Ascending aorta (tissue), 2 donors: ENCODE results near the gene PPM1A. TPM values are rescaled to one million over a fixed set of nuclear protein-coding genes. Genes with fewer than 3 reads are reported as not detected.

Experiments
- DNase-seq, 2 donors: peaks; one replicate each; pipeline ENCODE4 v3.0.0-alpha.2; 2019; ENCODE audit warnings: low spot score in 2 of 2
- H3K27ac ChIP-seq, 2 donors: fragments of 200-600 bp; sonication (generic); one replicate each; pipeline ENCODE4 v1.5.1; 2016 to 2017; ENCODE audit warnings: mild to moderate bottlenecking in 1 of 2
- H3K27me3 ChIP-seq: fragments of 200-600 bp; sonication (generic); one replicate; pipeline ENCODE4 v1.5.1; 2017
- H3K36me3 ChIP-seq, 2 donors: fragments of 200-600 bp; sonication (generic); one replicate each; pipeline ENCODE4 v1.5.1; 2016
- H3K4me1 ChIP-seq, 2 donors: fragments of 200-600 bp; sonication (generic); one replicate each; pipeline ENCODE4 v1.5.1; 2016 to 2017; ENCODE audit warnings: mild to moderate bottlenecking in 1 of 2
- H3K4me3 ChIP-seq, 2 donors: fragments of 200-600 bp; sonication (generic); one replicate each; pipeline ENCODE4 v1.5.1; 2016 to 2017; ENCODE audit warnings: mild to moderate bottlenecking in 1 of 2
- H3K9me3 ChIP-seq, 2 donors: fragments of 200-600 bp; sonication (generic); one replicate each; pipeline ENCODE4 v1.5.1; 2016
- intact Hi-C: fragments of 100-400 bp; cut with DNase I; formaldehyde crosslinking; loops from one replicate; pipeline ENCODE4 v1.15.1; 2023
- total RNA-seq: library from RNA; depleted of rRNA; stranded (reverse); fragments of >200 nt; gene quantifications from one replicate; pipeline ENCODE4 v1.1.0, GENCODE V29; 2016
- TF ChIP-seq, protein P1 (sequence below), 3 experiments: fragments of 200-600 bp in 2 of 3; fragments of 450-650 bp in 1 of 3; sonication (generic) in 2 of 3; IDR thresholded peaks; one replicate each; pipeline ENCODE4 v1.5.1; 2016 to 2019; ENCODE audit warnings: antibody characterized with exemption in 3 of 3, mild to moderate bottlenecking in 1 of 3, moderate library complexity in 1 of 3

PPM1A gene
- total RNA-seq, 1 donor from 2014 or later = 25.0 TPM

DNA sequence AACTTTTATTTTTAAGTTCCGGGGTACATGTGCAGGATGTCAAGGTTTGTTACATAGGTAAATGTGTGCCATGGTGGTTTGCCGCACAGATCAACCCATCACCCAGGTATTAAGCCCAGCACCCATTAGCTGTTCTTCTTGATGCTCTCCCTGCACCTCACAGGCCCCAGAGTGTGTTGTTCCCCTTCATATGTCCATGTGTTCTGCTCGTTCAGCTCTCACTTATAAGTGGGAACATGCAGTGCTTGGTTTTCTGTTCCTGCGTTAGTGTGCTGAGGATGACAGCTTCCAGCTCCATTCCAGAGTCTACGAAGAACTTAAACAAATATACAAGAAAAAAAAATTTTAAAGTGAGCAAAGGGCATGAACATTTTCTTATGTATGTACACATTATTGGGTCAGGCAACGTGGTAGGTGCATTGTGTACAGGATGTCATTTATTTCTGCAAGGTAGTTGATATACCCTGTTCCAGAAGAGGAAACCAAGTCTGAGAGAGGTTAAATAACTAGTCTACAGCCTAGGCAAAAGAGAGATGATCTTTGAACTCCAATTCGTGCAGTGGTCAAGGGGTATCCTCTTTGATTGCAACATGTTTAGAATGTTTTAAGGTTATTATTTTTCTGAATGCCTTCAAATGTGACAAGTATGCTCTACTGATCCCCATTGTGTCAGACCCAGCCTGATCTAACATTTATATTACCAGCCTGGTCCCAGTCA lies 8.7 kb upstream of the PPM1A start:
- Histone ChIP-seq H3K4me1 (no peaks in the 10 kb centered on the region), H3K27ac (no peak overlapping the region), H3K27me3 (no peaks in the 10 kb centered on the region), H3K36me3 (no peaks in the 10 kb centered on the region), H3K4me3 (no peak overlapping the region), H3K9me3 (no peaks in the 10 kb centered on the region)
- no peak for DNase-seq
- TF ChIP-seq, protein P1, sequence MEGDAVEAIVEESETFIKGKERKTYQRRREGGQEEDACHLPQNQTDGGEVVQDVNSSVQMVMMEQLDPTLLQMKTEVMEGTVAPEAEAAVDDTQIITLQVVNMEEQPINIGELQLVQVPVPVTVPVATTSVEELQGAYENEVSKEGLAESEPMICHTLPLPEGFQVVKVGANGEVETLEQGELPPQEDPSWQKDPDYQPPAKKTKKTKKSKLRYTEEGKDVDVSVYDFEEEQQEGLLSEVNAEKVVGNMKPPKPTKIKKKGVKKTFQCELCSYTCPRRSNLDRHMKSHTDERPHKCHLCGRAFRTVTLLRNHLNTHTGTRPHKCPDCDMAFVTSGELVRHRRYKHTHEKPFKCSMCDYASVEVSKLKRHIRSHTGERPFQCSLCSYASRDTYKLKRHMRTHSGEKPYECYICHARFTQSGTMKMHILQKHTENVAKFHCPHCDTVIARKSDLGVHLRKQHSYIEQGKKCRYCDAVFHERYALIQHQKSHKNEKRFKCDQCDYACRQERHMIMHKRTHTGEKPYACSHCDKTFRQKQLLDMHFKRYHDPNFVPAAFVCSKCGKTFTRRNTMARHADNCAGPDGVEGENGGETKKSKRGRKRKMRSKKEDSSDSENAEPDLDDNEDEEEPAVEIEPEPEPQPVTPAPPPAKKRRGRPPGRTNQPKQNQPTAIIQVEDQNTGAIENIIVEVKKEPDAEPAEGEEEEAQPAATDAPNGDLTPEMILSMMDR (IDR thresholded peaks at IDR 0.05) = no peak
- intact Hi-C loops = no loop called here

DNA sequence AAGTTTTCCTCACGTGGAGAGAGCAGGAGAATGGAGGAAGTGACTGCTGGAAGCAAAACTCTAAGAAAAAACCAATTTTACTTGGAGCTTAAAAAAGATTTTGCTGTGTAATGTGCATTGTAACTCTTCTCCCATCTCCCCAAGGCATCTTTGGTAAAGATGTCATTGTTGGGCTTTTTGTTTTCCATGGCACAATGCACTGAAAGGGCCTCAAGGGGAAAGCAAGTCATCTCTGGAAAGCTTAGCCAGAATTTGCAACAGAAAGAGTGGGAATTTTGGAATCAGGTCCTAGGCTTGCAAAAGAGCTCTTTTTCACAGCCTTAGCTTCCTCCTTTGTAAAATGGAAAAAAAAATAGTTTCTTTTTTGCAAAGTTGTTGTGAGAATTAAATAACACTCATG lies 7.9 kb upstream of the PPM1A start:
- Histone ChIP-seq H3K36me3 (no peaks in the 10 kb centered on the region), H3K27ac (no peak overlapping the region), H3K4me3 (no peak overlapping the region), H3K4me1 (no peaks in the 10 kb centered on the region), H3K27me3 (no peaks in the 10 kb centered on the region), H3K9me3 (no peaks in the 10 kb centered on the region)
- TF ChIP-seq, protein P1 (IDR thresholded peaks at IDR 0.05) = no peak
- intact Hi-C loops = no loop called here
- no peak for DNase-seq

DNA sequence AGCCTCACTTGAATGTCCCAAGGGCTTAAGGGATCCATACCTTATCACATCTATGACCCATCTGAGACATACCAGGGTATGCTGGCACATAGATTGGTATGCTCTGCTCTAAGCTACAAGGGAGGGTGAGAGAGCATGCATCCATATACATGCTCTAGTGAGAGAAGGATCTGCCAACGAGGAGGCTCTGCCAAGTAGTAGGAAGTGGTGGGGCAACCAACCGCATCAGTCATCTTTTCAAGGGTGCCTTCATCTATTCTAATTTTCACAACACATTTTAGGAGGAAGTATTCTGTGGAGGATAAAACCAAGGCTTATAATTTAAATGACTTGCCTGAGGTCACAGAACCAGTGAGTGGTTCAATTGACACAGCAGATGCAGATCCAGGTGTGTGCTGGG lies 6.6 kb upstream of the PPM1A start:
- H3K27me3 ChIP-seq = no peaks in the 10 kb centered on the region
- H3K4me1 ChIP-seq = no peaks in the 10 kb centered on the region
- intact Hi-C loops = no loop called here
- no peaks in the 10 kb centered on the region for H3K9me3 ChIP-seq
- no peak overlapping the region for H3K27ac ChIP-seq
- no peak overlapping the region for H3K4me3 ChIP-seq
- no peak for DNase-seq
- no peaks in the 10 kb centered on the region for H3K36me3 ChIP-seq
- TF ChIP-seq, protein P1 (IDR thresholded peaks at IDR 0.05) = no peak

DNA sequence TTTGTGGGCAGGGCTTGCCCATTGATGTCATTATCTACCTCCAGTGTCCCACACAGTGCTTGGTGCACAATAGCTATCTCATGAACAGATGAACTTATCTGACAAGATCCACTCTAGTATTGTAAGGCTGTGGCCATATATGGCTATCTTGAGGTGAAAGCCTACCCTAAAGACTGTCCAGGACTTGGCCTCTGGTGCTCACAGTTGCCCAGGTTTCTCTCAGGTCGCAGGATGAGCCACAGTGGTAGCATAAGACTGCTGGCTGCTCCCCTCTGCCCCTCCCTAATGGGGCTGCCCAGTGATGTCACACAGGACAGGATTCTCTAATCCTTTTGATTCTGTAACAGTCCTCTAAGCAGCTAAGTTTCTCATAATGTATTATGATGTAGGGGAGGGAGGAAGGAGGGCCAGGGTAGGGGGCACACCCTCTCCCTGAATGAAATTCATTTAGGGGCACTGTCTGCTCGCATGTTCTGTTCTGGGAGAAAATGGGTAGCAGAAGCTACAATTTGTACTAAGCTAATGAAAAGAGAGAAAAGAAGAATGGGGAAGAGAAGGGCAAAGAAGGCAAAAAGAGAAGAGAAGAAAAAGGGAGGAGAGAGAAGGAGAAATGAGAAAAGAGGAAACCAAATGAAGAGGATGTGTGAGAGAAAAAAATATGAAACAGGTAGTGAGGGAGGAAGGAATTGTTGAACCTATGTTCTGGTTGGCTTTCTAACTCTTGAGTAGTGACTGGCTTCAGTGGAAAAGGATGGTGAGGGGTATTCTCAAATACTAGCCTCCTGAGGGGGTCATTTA lies 3.4 kb upstream of the PPM1A start:
- DNase-seq = no peak
- Histone ChIP-seq H3K27me3 (no peaks in the 10 kb centered on the region), H3K9me3 (no peaks in the 10 kb centered on the region), H3K4me3 (no peak overlapping the region), H3K36me3 (no peaks in the 10 kb centered on the region), H3K4me1 (peaks cover 0 to 4% of the 10 kb centered on the region in 2 donors), H3K27ac (no peak overlapping the region)
- intact Hi-C loops = loop anchor here (5.0 kb wide), 3 partner anchors 568 to 1818 kb away; partner anchors contain the start of genes JKAMP, KIAA0586, L3HYPDH and TIMM9
- TF ChIP-seq, protein P1 (IDR thresholded peaks at IDR 0.05) = no peak

DNA sequence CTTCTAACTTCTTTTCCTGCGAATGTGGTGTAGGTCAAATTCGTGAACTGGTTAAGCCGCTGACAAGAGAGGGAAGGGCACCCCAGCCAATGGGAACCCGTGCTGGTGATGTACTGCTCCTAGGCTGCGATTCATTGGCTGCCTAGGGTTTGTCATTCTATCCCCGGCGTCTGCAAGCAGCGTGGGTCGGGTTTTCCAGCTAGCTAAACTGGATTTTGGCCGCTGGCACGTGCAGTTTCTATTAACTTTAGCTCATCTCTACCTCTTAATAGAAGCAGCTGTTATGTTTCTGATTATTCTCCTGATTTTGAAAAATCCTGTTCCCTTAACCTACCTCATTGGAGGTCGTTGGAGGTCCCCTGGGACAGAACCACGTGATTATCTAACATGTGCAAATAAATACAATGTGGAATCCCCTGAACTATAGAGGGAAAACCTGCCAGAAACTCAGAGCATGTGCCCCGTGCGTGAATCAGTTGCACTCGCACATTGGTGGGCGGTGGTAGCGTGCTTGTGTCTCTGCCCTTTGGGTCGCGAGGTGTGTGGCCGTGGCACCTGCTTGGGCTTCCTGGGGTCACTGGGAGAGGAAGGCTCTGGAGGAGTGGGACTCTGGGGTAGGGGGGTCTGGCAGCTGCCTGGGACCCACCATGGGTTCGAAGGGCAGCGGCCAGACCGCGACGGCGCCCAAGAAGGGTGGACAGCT lies 876 bp upstream of the PPM1A start:
- H3K4me1 ChIP-seq = peaks cover 0 to 25% of the 10 kb centered on the region in 2 donors
- TF ChIP-seq, protein P1 (IDR thresholded peaks at IDR 0.05) = no peak
- H3K4me3 ChIP-seq = peak overlapping the region; percentile 92 to 98
- no peaks in the 10 kb centered on the region for H3K36me3 ChIP-seq
- H3K27ac ChIP-seq = peak overlapping the region; percentile 97 to 100
- H3K27me3 ChIP-seq = no peaks in the 10 kb centered on the region
- peak; percentile 86 to 96 for DNase-seq
- no peaks in the 10 kb centered on the region for H3K9me3 ChIP-seq
- intact Hi-C loops = loop anchor here (2.0 to 5.0 kb wide), 4 partner anchors 83 to 1821 kb away; partner anchors contain the start of genes DHRS7, JKAMP, KIAA0586 and L3HYPDH
